Astrocyte (in vitro differentiated cells and primary cell): ENCODE data around the gene MED13L.

Experiments used
- CTCF ChIP-seq: IDR thresholded peaks from 2 replicates; pipeline ENCODE4 v1.5.1; 2011; ENCODE audit warnings: low read depth, mild to moderate bottlenecking, inconsistent platforms, low read length, moderate library complexity; ENCODE audit not compliant: insufficient read depth
- EZH2 ChIP-seq: IDR thresholded peaks from 2 replicates; pipeline ENCODE4 v1.6.1; 2012; ENCODE audit warnings: mild to moderate bottlenecking, low read length, inconsistent platforms; ENCODE audit not compliant: insufficient read depth

GRCh38 chr12:116246490-116247179, 30.9 kb downstream of the MED13L start:
- no peak for TF ChIP-seq CTCF
- no peak for TF ChIP-seq EZH2
